Measurements from ENCODE around the gene NTRK3.

DNA sequence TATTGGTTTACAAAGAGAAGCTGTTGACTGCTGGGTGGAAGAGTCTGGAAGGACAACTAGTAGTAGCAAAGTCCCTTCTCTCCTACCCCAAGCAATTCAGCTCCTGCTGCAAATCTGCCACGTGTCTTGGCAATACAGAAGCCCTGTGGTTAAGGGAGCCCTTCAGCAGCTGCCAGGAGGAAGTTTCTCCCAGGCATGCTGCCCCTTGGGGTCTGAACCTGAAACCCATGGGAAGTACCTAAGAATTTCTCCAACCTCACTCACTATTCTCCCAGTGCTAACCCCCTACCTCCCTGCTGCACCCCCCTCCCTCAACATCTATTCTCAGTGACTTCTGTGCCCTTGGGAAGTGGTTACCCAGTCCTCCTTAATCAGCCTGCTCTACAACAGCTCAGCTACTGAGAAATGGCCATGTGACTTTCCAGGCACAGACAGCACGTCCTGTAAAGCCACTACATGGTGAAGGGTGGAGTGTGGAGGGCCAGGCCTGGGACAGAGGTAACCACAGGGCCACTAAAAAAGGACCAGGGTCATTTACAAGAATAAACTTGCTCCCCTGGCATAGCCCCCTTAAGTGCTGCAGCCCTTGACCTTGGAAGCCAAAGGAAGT is 316.6 kb downstream of the NTRK3 start:
- TF ChIP-seq, protein P1, sequence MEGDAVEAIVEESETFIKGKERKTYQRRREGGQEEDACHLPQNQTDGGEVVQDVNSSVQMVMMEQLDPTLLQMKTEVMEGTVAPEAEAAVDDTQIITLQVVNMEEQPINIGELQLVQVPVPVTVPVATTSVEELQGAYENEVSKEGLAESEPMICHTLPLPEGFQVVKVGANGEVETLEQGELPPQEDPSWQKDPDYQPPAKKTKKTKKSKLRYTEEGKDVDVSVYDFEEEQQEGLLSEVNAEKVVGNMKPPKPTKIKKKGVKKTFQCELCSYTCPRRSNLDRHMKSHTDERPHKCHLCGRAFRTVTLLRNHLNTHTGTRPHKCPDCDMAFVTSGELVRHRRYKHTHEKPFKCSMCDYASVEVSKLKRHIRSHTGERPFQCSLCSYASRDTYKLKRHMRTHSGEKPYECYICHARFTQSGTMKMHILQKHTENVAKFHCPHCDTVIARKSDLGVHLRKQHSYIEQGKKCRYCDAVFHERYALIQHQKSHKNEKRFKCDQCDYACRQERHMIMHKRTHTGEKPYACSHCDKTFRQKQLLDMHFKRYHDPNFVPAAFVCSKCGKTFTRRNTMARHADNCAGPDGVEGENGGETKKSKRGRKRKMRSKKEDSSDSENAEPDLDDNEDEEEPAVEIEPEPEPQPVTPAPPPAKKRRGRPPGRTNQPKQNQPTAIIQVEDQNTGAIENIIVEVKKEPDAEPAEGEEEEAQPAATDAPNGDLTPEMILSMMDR (IDR thresholded peaks at IDR 0.05) = no peak
- TF ChIP-seq POLR2A (IDR thresholded peaks at IDR 0.05) = no peak
